ENCODE data around the gene CELF1.

GRCh38 chr11:47587723-47588326, 34.9 kb upstream of the CELF1 start:
- TF ChIP-seq CTCF (IDR thresholded peaks at IDR 0.05; ENCODE audit: insufficient read depth, low read length, poor library complexity, severe bottlenecking) (no peak), EZH2phosphoT487 (conservative IDR thresholded peaks at IDR 0.05; ENCODE audit: low read length) (no peak)
